HG02840 (cell line): ENCODE measurements around the gene SMLR1.

ENCODE experiments used
- ATAC-seq: cut with Tn5 transposase; IDR thresholded peaks from one replicate; pipeline ENCODE4 v1.9.1; 2021; ENCODE audit warnings: mild to moderate bottlenecking, moderate library complexity, moderate number of reproducible peaks; ENCODE audit not compliant: unreplicated experiment, low FRiP score

SMLR1 gene

GRCh38 chr6:130824978-130825694 is 2.1 kb upstream of the SMLR1 start:
- no peak for ATAC-seq

DNA sequence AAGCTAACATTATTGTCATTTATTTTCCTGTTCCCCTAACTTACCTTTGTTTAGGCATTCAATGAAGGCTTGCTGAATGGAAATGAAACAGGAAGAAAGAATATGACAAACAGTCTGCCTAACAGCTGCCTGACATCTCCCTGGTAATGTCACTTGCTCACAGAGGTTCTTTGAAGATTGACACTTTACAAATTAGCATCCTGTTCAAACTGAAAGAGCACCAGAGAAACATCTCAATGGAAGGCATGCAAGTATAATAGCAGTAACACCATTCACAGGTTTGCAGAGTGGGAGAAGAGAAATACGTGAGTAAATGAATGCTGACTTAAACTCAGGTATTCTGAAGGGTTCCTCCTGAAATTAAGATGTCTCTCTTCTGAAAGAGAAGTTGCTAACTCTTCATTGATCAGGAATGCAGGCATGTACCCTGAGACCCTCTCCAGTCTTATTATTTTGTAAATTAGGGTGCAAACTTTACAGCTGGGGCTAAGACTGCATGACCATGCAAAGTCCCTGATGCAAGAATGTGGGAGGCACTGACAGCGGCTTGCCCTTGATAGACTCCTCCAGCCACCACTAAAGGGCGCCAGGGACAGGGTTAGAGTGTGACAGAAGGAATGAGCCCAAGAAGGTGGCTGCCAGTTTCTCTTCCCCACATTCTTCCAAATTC is 1.3 kb upstream of the SMLR1 start:
- ATAC-seq = no peak

DNA sequence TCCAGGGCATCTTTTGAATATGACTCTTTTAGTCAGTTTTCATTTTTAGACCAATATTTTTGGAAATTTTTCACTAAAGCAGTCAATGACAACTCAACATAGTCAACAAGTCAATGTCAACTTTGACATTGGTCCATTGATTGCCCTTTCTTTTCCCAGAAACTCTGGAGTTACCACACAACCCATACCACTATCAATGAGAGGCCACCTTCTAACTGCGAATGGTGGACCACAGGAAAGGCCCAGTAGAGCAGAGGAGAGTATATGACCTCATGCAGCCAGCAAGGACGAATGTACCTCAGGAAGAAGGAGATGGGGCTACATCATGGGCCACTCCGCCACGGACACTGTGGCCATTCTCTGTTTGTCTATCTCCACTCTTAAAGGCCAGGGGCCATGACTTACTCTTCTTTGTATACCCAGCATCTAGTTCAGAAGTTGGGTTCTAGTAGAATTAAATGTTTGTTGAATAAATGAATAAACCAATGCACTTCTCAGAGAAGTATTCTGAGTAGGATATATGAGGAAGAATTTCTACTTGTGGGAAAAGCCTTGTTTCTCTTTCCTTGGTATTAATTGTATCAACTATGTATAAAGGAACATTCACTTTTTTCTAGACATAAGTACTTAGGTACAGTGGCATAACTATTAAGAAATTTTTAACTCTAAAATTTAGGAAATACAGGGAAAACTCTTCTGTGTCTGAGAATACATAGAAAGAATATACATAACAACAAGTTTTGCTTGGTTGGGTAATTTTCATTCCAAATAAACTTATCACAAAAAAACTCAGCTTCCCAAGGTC is 562 bp upstream of the SMLR1 start:
- ATAC-seq = no peak

DNA sequence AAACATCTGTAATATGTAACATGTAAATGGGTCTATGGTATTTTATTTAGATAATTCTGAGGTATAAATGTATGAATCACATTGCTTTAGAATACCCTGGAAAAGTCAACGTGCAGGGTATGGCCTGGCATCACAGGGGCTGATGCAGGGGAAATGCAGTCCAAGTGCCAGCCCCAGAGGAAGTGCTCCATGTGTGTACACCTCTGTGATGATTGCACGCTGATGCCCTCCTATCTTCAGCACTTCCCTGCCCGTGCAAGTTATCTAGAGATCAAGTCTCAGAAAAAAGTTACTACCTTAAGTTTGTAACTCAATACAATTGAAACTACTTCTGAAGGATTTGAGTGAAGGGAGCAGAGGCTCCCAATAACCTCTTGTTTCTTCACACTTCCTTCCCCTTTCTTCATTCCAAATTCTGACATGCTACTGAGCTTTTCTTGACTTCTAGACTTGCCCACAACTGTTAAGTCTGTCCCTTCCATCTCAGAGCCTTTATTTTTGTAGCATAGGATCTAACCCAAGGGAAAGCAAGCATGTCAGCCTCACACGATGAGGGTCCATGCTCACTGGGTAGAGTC is 2.2 kb downstream of the SMLR1 start:
- ATAC-seq = no peak

DNA sequence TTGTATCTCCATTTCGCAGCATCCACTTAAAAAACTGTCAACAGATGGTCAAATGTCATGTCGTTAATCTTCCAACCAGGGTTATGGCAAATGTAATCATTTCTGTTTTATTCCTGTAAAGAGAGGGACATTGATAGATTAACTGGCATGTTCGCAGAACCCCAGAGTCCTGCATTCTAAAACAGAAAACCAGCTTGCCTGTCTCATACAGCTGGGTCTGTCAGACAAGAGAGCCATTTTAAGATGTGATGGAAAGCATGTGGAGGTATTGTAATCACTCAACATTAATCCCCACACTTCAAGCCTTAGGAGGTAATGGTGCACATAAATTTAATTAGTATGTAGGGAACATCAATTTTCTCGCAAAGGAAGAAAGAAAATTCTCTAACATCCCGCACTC is 4.4 kb downstream of the SMLR1 start:
- ATAC-seq = no peak

- ATAC-seq = no peak
Observed at GRCh38 chr6:130833569-130833968, 6.4 kb downstream of the SMLR1 start.

DNA sequence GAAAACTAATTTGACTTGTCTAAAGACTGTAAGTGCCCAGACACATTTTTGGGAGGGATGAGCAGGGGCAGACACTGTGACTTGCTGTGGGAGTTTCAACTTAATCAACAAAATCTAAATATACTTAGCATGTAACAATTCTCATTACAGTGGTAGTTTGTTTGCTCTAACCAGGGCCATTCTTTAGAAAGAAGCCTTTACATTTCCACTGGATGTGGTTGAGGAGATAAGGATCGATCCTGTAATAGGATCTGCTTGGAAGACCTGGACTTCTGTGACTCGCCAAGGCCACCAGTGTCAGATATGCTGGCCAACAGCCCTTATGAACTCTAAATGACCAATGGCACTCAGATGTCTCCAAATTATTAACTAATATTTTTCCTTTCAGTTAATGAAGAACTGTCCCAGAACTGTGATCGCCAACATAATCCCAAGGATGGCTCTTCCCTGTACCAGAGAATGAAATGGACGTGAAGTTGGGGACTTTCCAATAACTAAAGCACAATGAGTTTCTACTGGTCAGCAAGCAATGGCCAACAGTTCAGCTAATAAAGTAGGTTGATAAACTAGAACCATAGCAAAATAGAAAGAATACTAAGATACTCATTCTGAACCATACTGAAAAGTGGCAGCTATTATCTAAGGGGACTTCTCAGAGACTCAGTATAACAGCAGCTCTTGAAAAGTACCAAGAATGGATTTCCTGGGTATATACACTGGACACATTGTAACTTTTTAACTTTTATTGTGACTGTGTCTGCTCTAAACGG is 7.5 kb downstream of the SMLR1 start:
- ATAC-seq = no peak

DNA sequence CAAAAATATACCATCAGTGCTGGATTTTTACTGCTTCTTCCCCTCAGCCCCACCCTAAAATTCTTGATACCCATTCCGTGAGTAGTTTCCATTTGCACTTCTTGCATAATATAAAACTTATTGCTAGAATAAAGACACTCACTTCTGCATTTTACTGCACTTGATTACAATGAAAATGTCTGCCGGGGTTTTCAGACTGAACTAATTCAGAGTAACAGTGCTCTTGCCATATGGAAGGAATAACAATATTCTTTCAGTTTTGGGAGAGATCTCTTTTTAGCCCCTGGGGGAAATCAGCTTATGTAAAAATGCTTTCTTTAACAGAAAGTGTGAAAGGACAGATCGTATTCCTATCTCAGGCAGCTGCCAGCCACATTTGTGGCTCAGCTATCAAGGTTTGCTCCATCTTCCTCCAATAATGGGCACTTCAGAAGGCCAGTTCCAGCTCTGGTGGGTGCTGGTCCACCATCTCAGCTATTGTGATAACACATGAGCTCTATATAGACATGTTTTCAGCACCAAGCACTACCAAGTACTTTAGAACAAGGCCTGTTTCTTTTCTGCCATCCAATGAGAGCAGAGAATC is 8.9 kb downstream of the SMLR1 start:
- ATAC-seq = no peak

- no peak for ATAC-seq
Observed at GRCh38 chr6:130837067-130837466, 9.9 kb downstream of the SMLR1 start.

GRCh38 chr6:130838250-130838860 is 11.1 kb downstream of the SMLR1 start:
- no peak for ATAC-seq

- ATAC-seq = no peak
Observed at GRCh38 chr6:130838951-130839350, 11.7 kb downstream of the SMLR1 start.

- ATAC-seq = no peak
Observed at GRCh38 chr6:130839379-130839778, 12.2 kb downstream of the SMLR1 start.

DNA sequence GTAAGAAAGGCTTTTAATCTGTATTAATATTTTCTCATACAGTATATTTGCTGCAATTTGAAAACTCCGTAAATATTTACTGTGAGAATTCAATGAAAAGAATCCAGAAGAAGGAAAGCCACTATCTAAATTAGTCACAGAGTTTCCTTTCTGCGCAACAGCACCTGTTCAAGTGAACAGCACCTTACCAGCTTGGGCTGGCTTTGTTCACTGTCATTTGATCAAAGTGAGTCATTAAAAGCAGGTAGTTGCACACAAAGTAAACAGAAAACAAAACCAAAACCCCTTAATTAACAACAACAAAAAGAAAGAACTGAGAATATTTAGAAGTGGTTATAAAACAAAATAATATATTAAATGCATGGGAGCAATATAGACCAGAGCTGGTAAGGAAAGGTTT is 12.8 kb downstream of the SMLR1 start:
- ATAC-seq = no peak

DNA sequence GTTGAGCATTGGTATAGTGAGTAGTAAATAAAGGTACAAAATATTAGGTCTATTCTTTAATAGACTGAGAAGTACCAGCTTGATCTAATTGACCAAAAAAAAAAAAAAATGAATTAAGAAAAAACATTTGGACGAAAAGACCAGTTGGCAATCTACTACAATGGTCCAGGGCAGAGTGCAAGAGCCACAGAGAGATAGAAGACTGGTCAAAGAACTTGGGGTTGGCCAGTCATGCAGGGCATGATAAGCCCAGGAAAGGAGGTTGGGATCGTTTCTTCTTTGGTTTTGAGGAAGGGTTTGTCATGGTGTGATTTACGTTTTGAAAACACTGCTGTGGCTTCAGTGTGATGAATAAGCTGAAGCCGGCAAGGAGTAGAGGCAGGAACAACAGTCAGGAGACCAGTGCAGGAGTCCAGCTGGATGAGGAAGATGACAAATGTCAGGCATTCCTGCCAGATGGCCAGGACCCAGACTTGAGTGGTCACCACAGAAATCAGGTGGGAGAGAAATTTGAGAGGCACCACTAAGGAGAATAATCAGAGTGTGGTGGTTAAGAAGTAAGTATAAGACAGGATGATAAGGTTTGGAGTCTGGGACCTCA is 14.0 kb downstream of the SMLR1 start:
- ATAC-seq = no peak

DNA sequence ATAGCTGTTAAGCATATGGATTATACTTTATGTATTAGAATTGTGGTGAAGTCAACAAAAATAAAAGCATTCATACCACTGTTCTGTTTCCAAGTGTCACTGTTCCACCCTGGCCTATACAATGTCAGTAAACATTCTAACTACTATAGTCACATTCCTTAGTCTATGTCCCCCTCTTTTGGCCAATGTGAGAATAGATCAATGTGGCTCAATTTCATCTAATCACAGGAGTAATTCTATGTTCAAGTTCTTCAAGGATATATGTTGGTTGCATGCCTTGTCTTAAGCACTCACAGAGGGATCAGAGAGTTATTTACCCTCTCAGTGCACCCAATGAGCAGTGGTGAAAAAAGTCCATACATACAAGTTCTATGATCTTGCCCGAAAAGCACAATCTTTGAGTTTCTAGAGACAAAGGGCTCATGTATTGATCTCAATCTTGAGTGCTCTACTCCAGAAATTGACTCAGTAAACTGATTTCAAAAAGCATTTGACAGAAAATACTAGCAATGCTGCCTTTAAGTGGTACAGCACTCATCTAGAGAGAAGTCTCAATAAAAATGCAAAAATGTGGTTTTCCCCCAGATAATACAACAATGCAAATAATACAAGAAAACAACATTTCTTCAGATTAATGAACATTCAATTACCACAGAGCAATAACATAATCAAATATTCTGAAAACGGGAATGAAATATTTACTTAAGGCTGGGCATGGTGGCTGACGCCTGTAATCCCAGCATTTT is 16.5 kb downstream of the SMLR1 start:
- ATAC-seq = peak; percentile 66

DNA sequence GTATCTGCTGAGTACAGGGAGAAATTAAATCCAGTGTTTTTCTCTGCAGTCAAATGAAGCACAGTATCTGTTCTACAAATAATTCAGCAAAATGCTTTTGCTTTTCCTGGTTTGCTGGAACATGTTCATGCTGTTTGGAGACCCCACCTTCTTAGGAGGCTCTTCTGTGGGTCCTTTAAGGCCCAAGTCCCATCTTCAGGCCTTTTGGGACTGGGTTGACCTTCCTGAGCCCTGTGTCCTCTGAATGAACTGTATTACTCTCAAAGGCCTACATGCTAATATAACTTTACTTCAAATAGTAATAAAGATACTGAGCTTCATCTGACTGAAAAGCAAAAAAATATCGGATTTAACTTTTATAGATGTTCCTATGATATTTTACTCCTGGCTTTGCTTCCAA is 19.3 kb downstream of the SMLR1 start:
- no peak for ATAC-seq

GRCh38 chr6:130847001-130847910 is 20.1 kb downstream of the SMLR1 start:
- no peak for ATAC-seq
